ENCODE results near the gene S100A14. TPM values are rescaled to one million over a fixed set of nuclear protein-coding genes. Genes with fewer than 3 reads are reported as not detected.

Gene S100A14
- polyA plus RNA-seq, 1 of the 3 experiments (the other 2 are of a cell fraction): 0.15 TPM

- Histone ChIP-seq H3K4me3 (ENCODE audit: low read depth in 2 of 2, low read length in 1 of 2) (no peak overlapping the region; a peak in 1 of 4 replicates), H3K79me2 (ENCODE audit: insufficient read depth) (peaks cover 15% of the 10 kb centered on the region), H3K4me1 (ENCODE audit: control insufficient read depth in 1 of 2, insufficient read depth in 2 of 2, low read depth in 1 of 2, low read length in 1 of 2) (peaks cover 33 to 50% of the 10 kb centered on the region in 2 experiments), H4K20me1 (ENCODE audit: insufficient read depth) (no peaks in the 10 kb centered on the region), H3K9me2 (no peaks in the 10 kb centered on the region), H2AFZ (ENCODE audit: low read depth) (peak overlapping the region; percentile 91), H3K9ac (peak overlapping the region; percentile 36; the same call in 1 of the 2 replicates), H3K4me2 (peak overlapping the region; percentile 30; the same call in 1 of the 2 replicates), H3K36me3 (replicated peaks in 1 of 2; ENCODE audit: control insufficient read depth in 1 of 2, insufficient read depth in 2 of 2, low read length in 1 of 2) (no peaks in the 10 kb centered on the region), H3K27me3 (ENCODE audit: insufficient read depth) (no peaks in the 10 kb centered on the region), H3K27ac (ENCODE audit: low read depth in 2 of 2, low read length in 1 of 2) (peak overlapping the region; percentile 95 to 99), H3F3A (replicated peaks; ENCODE audit: insufficient read depth) (peaks cover 26% of the 10 kb centered on the region), H3K9me3 (no peaks in the 10 kb centered on the region)
- POLR2A ChIA-PET: no interaction called here
- TF ChIP-seq, protein P1, sequence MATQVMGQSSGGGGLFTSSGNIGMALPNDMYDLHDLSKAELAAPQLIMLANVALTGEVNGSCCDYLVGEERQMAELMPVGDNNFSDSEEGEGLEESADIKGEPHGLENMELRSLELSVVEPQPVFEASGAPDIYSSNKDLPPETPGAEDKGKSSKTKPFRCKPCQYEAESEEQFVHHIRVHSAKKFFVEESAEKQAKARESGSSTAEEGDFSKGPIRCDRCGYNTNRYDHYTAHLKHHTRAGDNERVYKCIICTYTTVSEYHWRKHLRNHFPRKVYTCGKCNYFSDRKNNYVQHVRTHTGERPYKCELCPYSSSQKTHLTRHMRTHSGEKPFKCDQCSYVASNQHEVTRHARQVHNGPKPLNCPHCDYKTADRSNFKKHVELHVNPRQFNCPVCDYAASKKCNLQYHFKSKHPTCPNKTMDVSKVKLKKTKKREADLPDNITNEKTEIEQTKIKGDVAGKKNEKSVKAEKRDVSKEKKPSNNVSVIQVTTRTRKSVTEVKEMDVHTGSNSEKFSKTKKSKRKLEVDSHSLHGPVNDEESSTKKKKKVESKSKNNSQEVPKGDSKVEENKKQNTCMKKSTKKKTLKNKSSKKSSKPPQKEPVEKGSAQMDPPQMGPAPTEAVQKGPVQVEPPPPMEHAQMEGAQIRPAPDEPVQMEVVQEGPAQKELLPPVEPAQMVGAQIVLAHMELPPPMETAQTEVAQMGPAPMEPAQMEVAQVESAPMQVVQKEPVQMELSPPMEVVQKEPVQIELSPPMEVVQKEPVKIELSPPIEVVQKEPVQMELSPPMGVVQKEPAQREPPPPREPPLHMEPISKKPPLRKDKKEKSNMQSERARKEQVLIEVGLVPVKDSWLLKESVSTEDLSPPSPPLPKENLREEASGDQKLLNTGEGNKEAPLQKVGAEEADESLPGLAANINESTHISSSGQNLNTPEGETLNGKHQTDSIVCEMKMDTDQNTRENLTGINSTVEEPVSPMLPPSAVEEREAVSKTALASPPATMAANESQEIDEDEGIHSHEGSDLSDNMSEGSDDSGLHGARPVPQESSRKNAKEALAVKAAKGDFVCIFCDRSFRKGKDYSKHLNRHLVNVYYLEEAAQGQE (IDR thresholded peaks at IDR 0.05; ENCODE audit: low read depth, low read length): 0 out of 2 replicates have a peak, but pooled peaks have one; percentile 21
- no peak for TF ChIP-seq JUND (IDR thresholded peaks at IDR 0.05)
- 0 out of 2 replicates have a peak, but pooled peaks have one; percentile 13 for TF ChIP-seq RCOR1 (IDR thresholded peaks at IDR 0.05; ENCODE audit: low read length)
- no peak for TF ChIP-seq TEAD4 (IDR thresholded peaks at IDR 0.05; ENCODE audit: borderline replicate concordance, insufficient read depth)
- TF ChIP-seq RFX5 (IDR thresholded peaks at IDR 0.05; ENCODE audit: low read length): 0 out of 2 replicates have a peak, but pooled peaks have one; percentile 18
- no peak for TF ChIP-seq TAF1 (IDR thresholded peaks at IDR 0.05; ENCODE audit: borderline replicate concordance, low read depth, low read length)
- TF ChIP-seq SIN3A (IDR thresholded peaks at IDR 0.05; ENCODE audit: borderline replicate concordance, low read depth, low read length): peak; percentile 79; the same call in 1 of the 2 replicates
- peak; percentile 19; the same call in 1 of the 2 replicates for TF ChIP-seq NFIC (IDR thresholded peaks at IDR 0.05; ENCODE audit: borderline replicate concordance)
- peak; percentile 99 for TF ChIP-seq SMC3 (IDR thresholded peaks at IDR 0.05; ENCODE audit: low read depth, low read length)
- TF ChIP-seq RXRA (IDR thresholded peaks at IDR 0.05; ENCODE audit: borderline replicate concordance, low read depth): no peak
- no peak for TF ChIP-seq FOXM1 (IDR thresholded peaks at IDR 0.05; ENCODE audit: low read depth)
- TF ChIP-seq GATA2 (CRISPR knock-in tag; IDR thresholded peaks at IDR 0.05): no peak
- peak; percentile 57; the same call in 1 of the 2 replicates for TF ChIP-seq MXI1 (IDR thresholded peaks at IDR 0.05; ENCODE audit: low read depth, low read length)
- TF ChIP-seq, protein P2, sequence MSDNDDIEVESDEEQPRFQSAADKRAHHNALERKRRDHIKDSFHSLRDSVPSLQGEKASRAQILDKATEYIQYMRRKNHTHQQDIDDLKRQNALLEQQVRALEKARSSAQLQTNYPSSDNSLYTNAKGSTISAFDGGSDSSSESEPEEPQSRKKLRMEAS (IDR thresholded peaks at IDR 0.05; ENCODE audit: low read depth): peak; percentile 74
- TF ChIP-seq TCF12 (IDR thresholded peaks at IDR 0.05): peak; percentile 50
- TF ChIP-seq CTCF (IDR thresholded peaks at IDR 0.05): peak; percentile 97
- TF ChIP-seq RAD21 (IDR thresholded peaks at IDR 0.05; ENCODE audit: low read length): peak; percentile 97
- TF ChIP-seq, protein P3, sequence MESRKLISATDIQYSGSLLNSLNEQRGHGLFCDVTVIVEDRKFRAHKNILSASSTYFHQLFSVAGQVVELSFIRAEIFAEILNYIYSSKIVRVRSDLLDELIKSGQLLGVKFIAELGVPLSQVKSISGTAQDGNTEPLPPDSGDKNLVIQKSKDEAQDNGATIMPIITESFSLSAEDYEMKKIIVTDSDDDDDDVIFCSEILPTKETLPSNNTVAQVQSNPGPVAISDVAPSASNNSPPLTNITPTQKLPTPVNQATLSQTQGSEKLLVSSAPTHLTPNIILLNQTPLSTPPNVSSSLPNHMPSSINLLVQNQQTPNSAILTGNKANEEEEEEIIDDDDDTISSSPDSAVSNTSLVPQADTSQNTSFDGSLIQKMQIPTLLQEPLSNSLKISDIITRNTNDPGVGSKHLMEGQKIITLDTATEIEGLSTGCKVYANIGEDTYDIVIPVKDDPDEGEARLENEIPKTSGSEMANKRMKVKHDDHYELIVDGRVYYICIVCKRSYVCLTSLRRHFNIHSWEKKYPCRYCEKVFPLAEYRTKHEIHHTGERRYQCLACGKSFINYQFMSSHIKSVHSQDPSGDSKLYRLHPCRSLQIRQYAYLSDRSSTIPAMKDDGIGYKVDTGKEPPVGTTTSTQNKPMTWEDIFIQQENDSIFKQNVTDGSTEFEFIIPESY (IDR thresholded peaks at IDR 0.05; ENCODE audit: borderline replicate concordance, low read depth): no peak
- TF ChIP-seq ELF1 (IDR thresholded peaks at IDR 0.05): no peak
- TF ChIP-seq MEF2A (IDR thresholded peaks at IDR 0.05; ENCODE audit: borderline replicate concordance, low read depth): no peak
- TF ChIP-seq NRF1 (IDR thresholded peaks at IDR 0.05; ENCODE audit: low read depth, low read length): peak; percentile 33; the same call in 1 of the 2 replicates
- CTCF ChIA-PET: interaction anchor here (0.6 to 7.4 kb wide), 36 partner anchors 9 to 418 kb away, joined by 3 to 283 read pairs (median 5); partner anchors contain the start of genes CHTOP, ILF2, RAB13 and S100A14
- DNase-seq: peak; percentile 92
- WGBS (ENCODE audit: low lambda C conversion rate): 21% methylated on average over 24 of the region's 25 CpGs
These were observed 47.6 kb downstream of the S100A14 start for GRCh38 chr1:153568367-153569099.

Data from SK-N-SH (cell line).